Fibroblast of pulmonary artery (primary cell): ENCODE results near the gene SYDE2.

ENCODE experiments used
- DNase-seq: peaks from one replicate; pipeline ENCODE4 v3.0.0-alpha.2; 2010; ENCODE audit warnings: low read depth
- H3K4me3 ChIP-seq: replicated peaks from 2 replicates; pipeline ENCODE4 v1.5.1; 2011; ENCODE audit warnings: low read depth, mild to moderate bottlenecking, control low read depth, low read length, moderate library complexity
- TF ChIP-seq, protein P1 (sequence below): IDR thresholded peaks from 2 replicates; pipeline ENCODE4 v1.5.1; 2011; ENCODE audit warnings: mild to moderate bottlenecking, control low read depth, low read length, inconsistent platforms; ENCODE audit errors: missing control alignments

Gene SYDE2

DNA sequence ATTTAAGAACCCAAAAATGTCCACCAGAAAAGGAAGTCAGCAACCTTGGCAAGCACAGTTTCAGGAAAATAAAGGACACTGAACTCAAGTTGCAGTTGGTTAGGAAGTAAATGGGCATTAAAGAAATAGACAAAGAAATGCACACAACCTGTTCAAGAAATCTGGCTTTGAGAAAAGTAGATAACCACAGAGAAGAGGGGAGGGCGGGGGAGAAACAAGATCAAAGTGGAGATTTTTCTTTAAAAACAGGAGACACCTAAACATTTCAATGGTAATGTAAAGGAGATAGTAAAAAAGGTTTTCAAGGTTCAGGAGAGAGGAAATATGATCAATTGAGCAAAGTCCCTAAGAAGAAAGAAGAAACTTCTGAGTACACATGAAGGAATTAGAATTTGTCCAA is 29.1 kb downstream of the SYDE2 start:
- no peak for DNase-seq
- no peak overlapping the region for H3K4me3 ChIP-seq
- TF ChIP-seq, protein P1, sequence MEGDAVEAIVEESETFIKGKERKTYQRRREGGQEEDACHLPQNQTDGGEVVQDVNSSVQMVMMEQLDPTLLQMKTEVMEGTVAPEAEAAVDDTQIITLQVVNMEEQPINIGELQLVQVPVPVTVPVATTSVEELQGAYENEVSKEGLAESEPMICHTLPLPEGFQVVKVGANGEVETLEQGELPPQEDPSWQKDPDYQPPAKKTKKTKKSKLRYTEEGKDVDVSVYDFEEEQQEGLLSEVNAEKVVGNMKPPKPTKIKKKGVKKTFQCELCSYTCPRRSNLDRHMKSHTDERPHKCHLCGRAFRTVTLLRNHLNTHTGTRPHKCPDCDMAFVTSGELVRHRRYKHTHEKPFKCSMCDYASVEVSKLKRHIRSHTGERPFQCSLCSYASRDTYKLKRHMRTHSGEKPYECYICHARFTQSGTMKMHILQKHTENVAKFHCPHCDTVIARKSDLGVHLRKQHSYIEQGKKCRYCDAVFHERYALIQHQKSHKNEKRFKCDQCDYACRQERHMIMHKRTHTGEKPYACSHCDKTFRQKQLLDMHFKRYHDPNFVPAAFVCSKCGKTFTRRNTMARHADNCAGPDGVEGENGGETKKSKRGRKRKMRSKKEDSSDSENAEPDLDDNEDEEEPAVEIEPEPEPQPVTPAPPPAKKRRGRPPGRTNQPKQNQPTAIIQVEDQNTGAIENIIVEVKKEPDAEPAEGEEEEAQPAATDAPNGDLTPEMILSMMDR = no peak

DNA sequence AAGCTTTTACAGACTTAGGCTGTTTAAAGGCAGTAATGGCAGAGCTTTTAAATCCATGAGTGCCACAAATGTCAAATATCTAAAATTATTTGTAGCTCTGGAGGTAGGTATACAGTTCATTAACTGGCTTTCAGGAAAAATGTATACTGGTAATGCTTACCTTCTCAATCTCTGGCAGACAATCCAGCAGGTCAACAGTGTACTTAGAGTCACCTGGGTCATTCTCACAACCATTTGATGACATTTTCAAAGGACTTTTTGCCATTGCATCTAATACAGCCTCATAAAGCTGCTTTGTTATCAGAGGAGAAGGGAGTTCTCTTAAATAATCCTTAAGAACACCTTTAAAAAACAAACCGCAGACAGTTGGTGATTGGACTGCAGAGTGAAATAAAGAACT is 31.9 kb downstream of the SYDE2 start:
- H3K4me3 ChIP-seq = no peak overlapping the region
- DNase-seq = no peak
- TF ChIP-seq, protein P1 = no peak

DNA sequence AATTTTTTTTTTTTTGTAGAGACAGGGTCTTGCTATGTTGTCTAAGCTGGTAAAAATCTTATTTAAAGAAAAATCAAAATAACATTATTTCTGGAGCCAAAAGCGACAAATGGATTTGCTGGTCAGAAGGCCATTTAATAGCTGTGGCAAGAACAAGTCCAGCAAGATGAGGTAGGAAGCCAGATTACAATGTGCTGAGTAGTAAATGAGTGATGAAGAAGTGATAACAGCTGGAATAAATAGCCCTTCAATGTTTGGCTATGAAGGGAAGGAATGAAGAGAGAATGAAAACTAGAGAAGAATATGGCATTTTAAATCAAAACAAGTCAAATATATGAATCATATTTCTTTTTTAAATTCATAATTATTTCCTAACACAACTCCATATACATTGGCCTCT is 34.5 kb downstream of the SYDE2 start:
- TF ChIP-seq, protein P1 = no peak
- no peak overlapping the region for H3K4me3 ChIP-seq
- DNase-seq = no peak

DNA sequence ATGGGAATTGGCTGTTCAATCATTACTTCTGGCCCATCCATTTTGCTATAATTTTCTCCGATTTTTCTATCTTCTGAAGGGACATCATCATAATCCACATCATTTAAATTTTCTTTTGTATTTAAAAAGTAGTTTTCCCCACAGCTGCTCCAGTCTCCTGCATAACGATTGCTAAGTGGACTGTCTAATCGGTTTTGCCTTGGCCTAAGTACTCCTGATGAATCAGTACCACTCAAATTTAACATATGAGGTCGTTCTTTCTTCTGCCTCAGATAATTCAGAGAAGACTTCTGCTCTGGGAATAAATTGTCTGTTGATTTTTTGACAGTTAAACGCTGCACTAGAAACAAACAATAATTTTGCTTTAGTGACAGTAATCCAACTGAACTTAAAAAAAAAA is 41.9 kb downstream of the SYDE2 start:
- TF ChIP-seq, protein P1 = no peak
- DNase-seq = no peak
- no peak overlapping the region for H3K4me3 ChIP-seq

DNA sequence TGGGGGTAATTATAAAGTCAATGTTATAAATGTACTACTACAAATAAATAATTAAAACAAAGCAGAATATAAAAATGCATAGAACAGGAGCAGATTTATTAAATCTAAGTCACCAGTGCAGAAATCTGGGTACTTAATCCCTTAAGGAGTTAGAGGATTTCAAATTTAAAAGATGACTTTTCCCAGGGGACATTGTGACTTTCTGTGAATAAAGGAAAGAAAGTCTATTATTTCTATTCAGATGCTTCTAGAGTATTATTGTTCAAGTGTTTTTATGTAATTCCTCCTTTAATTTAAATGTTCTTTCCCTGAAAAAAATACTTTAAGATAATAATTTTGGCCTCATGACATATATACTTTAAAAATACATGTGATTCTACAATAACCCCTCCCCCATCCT is 43.4 kb downstream of the SYDE2 start:
- no peak for DNase-seq
- H3K4me3 ChIP-seq = no peak overlapping the region
- TF ChIP-seq, protein P1 = no peak

DNA sequence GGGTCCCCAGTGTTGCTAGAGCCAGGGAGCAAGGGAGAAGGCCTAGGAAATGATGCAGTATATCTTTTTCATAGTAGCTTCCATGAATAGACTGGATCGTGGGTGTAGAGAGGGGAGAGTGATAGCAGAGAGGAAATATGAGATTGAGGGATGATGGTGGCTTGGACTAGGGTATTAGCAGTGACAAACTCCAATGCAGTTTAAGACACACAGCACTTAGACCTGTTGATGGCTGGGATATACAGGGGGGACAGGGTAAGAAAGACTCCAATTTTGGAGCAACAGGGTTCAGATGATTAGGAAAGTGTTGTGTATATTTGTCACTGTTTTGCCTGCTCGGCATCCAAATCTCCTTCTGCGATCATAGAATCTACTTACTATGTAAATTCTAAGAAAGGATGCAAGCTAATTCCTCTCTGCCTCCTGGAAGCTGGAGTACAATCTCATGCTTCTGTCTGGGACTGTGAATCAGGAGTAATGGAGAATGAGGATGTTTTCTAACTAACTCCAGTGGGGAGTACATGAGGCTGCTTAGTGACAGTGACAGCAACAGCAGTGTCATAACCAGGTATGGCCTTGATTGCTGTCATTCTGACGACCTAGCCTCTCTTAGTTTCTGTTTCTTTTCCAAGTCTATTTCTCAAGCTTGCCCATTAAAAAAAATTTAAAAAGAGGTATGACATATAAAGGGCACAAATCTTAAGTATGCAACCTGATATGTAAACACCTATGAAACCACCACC is 47.5 kb downstream of the SYDE2 start:
- TF ChIP-seq, protein P1 = no peak
- DNase-seq = no peak
- H3K4me3 ChIP-seq = no peak overlapping the region

DNA sequence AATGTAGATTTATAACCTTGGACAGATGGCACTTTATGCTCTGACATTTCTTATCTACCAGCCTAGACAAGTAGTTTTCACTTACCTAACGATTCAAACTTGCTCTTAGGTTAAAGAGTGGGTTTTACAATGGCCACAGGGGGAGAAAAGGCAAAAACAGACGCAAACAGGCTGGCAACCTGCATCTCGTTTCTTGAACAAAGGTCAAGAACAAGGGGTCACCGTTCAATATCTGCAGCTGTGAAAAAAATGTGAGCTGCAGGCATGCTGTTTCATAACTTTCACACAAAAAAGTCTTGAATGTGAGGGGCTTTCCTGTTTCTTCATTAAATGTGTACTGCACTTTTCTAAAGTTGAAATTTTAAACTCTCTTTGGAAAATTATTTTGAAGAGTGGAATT is 49.4 kb downstream of the SYDE2 start:
- no peak for DNase-seq
- H3K4me3 ChIP-seq = no peak overlapping the region
- TF ChIP-seq, protein P1 = no peak
